SK-N-MC (cell line): ENCODE data around the gene ANKRD13B.
A peak's percentile ranks its signal among the peaks of the same experiment; 100 is the strongest.

ENCODE experiments used
- DNase-seq: peaks from one replicate; pipeline ENCODE4 v3.0.0-alpha.2; 2011; ENCODE audit warnings: low read depth, low spot score
- H3K27ac ChIP-seq: fragments of 200-600 bp; sonication (generic); 2 replicates; pipeline ENCODE4 v1.5.1; 2016; ENCODE audit warnings: mixed run types
- H3K36me3 ChIP-seq: fragments of 200-600 bp; sonication (generic); 2 replicates; pipeline ENCODE4 v1.6.1; 2017; ENCODE audit warnings: antibody characterized with exemption, low read length, mixed read lengths; ENCODE audit not compliant: insufficient read depth
- H3K4me3 ChIP-seq: fragments of 200-600 bp; sonication (generic); 2 replicates; pipeline ENCODE4 v1.5.1; 2016
- H3K9ac ChIP-seq: fragments of 200-600 bp; sonication (generic); 2 replicates; pipeline ENCODE4 v1.8.0; 2017; ENCODE audit warnings: mixed run types, mixed read lengths; ENCODE audit not compliant: insufficient read length
- H3K9me3 ChIP-seq: fragments of 200-600 bp; sonication (generic); 2 replicates; pipeline ENCODE4 v1.6.1; 2017; ENCODE audit warnings: low read depth, mild to moderate bottlenecking, antibody characterized with exemption, low read length, moderate library complexity, mixed read lengths
- EZH2 ChIP-seq: fragments of 200-600 bp; sonication (generic); IDR thresholded peaks from one replicate; pipeline ENCODE4 v1.6.1; 2017; ENCODE audit warnings: antibody characterized with exemption
- FOXP2 ChIP-seq: optimal IDR thresholded peaks from 2 replicates; pipeline ENCODE3; 2011; ENCODE audit warnings: mild to moderate bottlenecking, moderate library complexity; ENCODE audit not compliant: insufficient read depth; ENCODE audit errors: extremely low read length, control extremely low read depth
- POLR2AphosphoS5 ChIP-seq: IDR thresholded peaks from 2 replicates; pipeline ENCODE4 v1.6.1; 2012; ENCODE audit warnings: mild to moderate bottlenecking, low read depth, low read length, borderline replicate concordance

ANKRD13B gene

GRCh38 chr17:29567554-29568330, 25.2 kb upstream of the ANKRD13B start:
- Histone ChIP-seq H3K36me3 (no peaks in the 10 kb centered on the region), H3K27ac (peak overlapping the region; percentile 57; the same call in 1 of the 2 replicates), H3K9me3 (no peaks in the 10 kb centered on the region), H3K4me3 (peak overlapping the region; percentile 98), H3K9ac (peak overlapping the region; percentile 65)
- no peak for DNase-seq
- no peak for TF ChIP-seq EZH2
- TF ChIP-seq FOXP2, result no peak
- TF ChIP-seq POLR2AphosphoS5, result no peak

GRCh38 chr17:29568331-29569244, 24.3 kb upstream of the ANKRD13B start, which contains the start of gene TP53I13:
Gene TP53I13 (plus strand): TSS chr17:29568701. CDS start chr17:29568759, 58 bp downstream.
- Histone ChIP-seq H3K9me3 (no peaks in the 10 kb centered on the region), H3K4me3 (peak within 1 kb of the TSS; percentile 98), H3K36me3 (no peaks in the 10 kb centered on the region), H3K9ac (peak within 1 kb of the TSS; percentile 78), H3K27ac (peak within 1 kb of the TSS; percentile 57; the same call in 1 of the 2 replicates)
- peak; percentile 37 for DNase-seq
- no peak for TF ChIP-seq EZH2
- TF ChIP-seq POLR2AphosphoS5, result peak; percentile 85
- TF ChIP-seq FOXP2, result no peak

- TF ChIP-seq EZH2 (no peak), POLR2AphosphoS5 (no peak), FOXP2 (no peak)
- Histone ChIP-seq H3K27ac (no peak overlapping the region), H3K9me3 (no peaks in the 10 kb centered on the region), H3K9ac (peak overlapping the region; percentile 78), H3K36me3 (no peaks in the 10 kb centered on the region; the same call in 1 of the 2 replicates), H3K4me3 (peak overlapping the region; percentile 98)
- DNase-seq, result no peak
Observed at GRCh38 chr17:29569245-29569950, 23.5 kb upstream of the ANKRD13B start.

GRCh38 chr17:29570521-29570920, 22.4 kb upstream of the ANKRD13B start:
- H3K9me3 ChIP-seq, result no peaks in the 10 kb centered on the region
- H3K9ac ChIP-seq, result no peak overlapping the region
- DNase-seq, result no peak
- no peak overlapping the region for H3K4me3 ChIP-seq
- TF ChIP-seq POLR2AphosphoS5 (no peak), EZH2 (no peak), FOXP2 (no peak)
- H3K36me3 ChIP-seq, result no peaks in the 10 kb centered on the region; the same call in 1 of the 2 replicates
- H3K27ac ChIP-seq, result no peak overlapping the region

GRCh38 chr17:29571486-29571882, 21.4 kb upstream of the ANKRD13B start:
- Histone ChIP-seq H3K9me3 (no peaks in the 10 kb centered on the region), H3K27ac (no peak overlapping the region), H3K9ac (no peak overlapping the region), H3K4me3 (no peak overlapping the region), H3K36me3 (peaks cover 7% of the 10 kb centered on the region; the same call in 1 of the 2 replicates)
- no peak for TF ChIP-seq EZH2
- TF ChIP-seq POLR2AphosphoS5, result no peak
- no peak for TF ChIP-seq FOXP2
- no peak for DNase-seq

- Histone ChIP-seq H3K27ac (no peak overlapping the region), H3K4me3 (no peak overlapping the region), H3K9me3 (no peaks in the 10 kb centered on the region), H3K36me3 (peaks cover 7% of the 10 kb centered on the region; the same call in 1 of the 2 replicates), H3K9ac (no peak overlapping the region)
- no peak for DNase-seq
- no peak for TF ChIP-seq FOXP2
- TF ChIP-seq EZH2, result no peak
- no peak for TF ChIP-seq POLR2AphosphoS5
Observed at GRCh38 chr17:29571883-29572681, 20.9 kb upstream of the ANKRD13B start.
